Activated naive CD4-positive, alpha-beta T cell treated with anti-CD3 and anti-CD28 coated beads, Interleukin-2, amount 10 ng/mL, durations not matched to agents 7 days and 5 days (primary cell): ENCODE results near the gene ADARB2.

Experiments used
- CTCF ChIA-PET: fragments of 350-600 bp; sonication (Branson Sonifier 250); formaldehyde crosslinking; loops from one replicate; lab custom pipeline; 2021; ENCODE audit warnings: antibody characterized with exemption; lab: Charles Lee
- DNase-seq: peaks from one replicate; pipeline ENCODE4 v3.0.0-alpha.2; 2020
- H3K27ac Mint-ChIP-seq: one replicate; pipeline ENCODE4 v1.8.0; 2021; ENCODE audit warnings: mild to moderate bottlenecking, moderate library complexity, mixed read lengths
- H3K27me3 Mint-ChIP-seq: one replicate; pipeline ENCODE4 v1.8.0; 2021; ENCODE audit warnings: mild to moderate bottlenecking, mixed read lengths
- H3K36me3 Mint-ChIP-seq: one replicate; pipeline ENCODE4 v1.8.0; 2021; ENCODE audit warnings: mixed read lengths
- H3K4me1 Mint-ChIP-seq: one replicate; pipeline ENCODE4 v1.8.0; 2021; ENCODE audit warnings: mixed read lengths
- H3K4me3 Mint-ChIP-seq: one replicate; pipeline ENCODE4 v1.8.0; 2021; ENCODE audit warnings: mild to moderate bottlenecking, moderate library complexity, mixed read lengths
- H3K9me3 Mint-ChIP-seq: one replicate; pipeline ENCODE4 v1.8.0; 2021; ENCODE audit warnings: mixed read lengths

ADARB2 gene

GRCh38 chr10:1198453-1199344 is 538.6 kb downstream of the ADARB2 start:
- CTCF ChIA-PET, result interaction anchor here (0.7 kb wide), 1 partner anchor 31 kb away, joined by 3 read pairs; no protein-coding TSS in a partner anchor
- no peak overlapping the region for H3K27ac Mint-ChIP-seq
- DNase-seq, result no peak
- no peaks in the 10 kb centered on the region for H3K36me3 Mint-ChIP-seq
- H3K9me3 Mint-ChIP-seq, result no peaks in the 10 kb centered on the region
- peaks cover 12% of the 10 kb centered on the region for H3K4me1 Mint-ChIP-seq
- H3K4me3 Mint-ChIP-seq, result no peak overlapping the region
- H3K27me3 Mint-ChIP-seq, result peaks cover 47% of the 10 kb centered on the region

GRCh38 chr10:1197384-1197783 is 539.9 kb downstream of the ADARB2 start:
- Mint-ChIP-seq H3K27me3 (peaks cover 44% of the 10 kb centered on the region), H3K4me3 (no peak overlapping the region), H3K9me3 (no peaks in the 10 kb centered on the region), H3K27ac (no peak overlapping the region), H3K4me1 (peaks cover 24% of the 10 kb centered on the region), H3K36me3 (peaks cover 3% of the 10 kb centered on the region)
- CTCF ChIA-PET, result no interaction called here
- no peak for DNase-seq

GRCh38 chr10:1196656-1197055 is 540.7 kb downstream of the ADARB2 start:
- no peak overlapping the region for H3K27ac Mint-ChIP-seq
- peaks cover 41% of the 10 kb centered on the region for H3K27me3 Mint-ChIP-seq
- H3K4me1 Mint-ChIP-seq, result peaks cover 28% of the 10 kb centered on the region
- CTCF ChIA-PET, result no interaction called here
- DNase-seq, result no peak
- no peak overlapping the region for H3K4me3 Mint-ChIP-seq
- peaks cover 3% of the 10 kb centered on the region for H3K36me3 Mint-ChIP-seq
- no peaks in the 10 kb centered on the region for H3K9me3 Mint-ChIP-seq

DNA sequence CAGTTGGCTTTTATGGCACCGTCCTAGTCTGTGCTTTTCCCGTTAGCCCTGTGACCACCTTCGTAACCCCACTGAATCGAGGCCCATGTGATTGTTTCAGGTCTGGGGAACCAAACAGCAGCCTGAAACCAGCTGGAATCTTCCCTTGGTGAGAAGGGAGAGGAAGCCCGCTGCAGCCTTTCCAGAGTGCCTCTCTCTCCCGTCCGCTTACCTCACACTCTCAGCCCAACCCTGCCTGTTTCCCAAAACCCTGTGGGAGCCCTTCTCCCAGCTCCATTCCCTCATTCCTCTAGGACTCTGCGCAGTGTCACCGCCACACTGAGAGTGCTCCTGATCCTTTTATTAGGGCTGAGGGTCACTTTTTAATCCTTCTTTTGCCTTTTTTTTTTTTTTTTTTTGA is 541.5 kb downstream of the ADARB2 start:
- Mint-ChIP-seq H3K4me1 (peaks cover 28% of the 10 kb centered on the region), H3K27me3 (peaks cover 33% of the 10 kb centered on the region), H3K9me3 (no peaks in the 10 kb centered on the region), H3K4me3 (no peak overlapping the region), H3K36me3 (peaks cover 3% of the 10 kb centered on the region), H3K27ac (peak overlapping the region; percentile 11)
- no peak for DNase-seq
- CTCF ChIA-PET, result no interaction called here

- H3K27me3 Mint-ChIP-seq, result peaks cover 34% of the 10 kb centered on the region
- H3K4me3 Mint-ChIP-seq, result no peak overlapping the region
- DNase-seq, result no peak
- peak overlapping the region; percentile 83 for H3K27ac Mint-ChIP-seq
- CTCF ChIA-PET, result no interaction called here
- peaks cover 28% of the 10 kb centered on the region for H3K4me1 Mint-ChIP-seq
- H3K9me3 Mint-ChIP-seq, result no peaks in the 10 kb centered on the region
- peaks cover 3% of the 10 kb centered on the region for H3K36me3 Mint-ChIP-seq
Observed at GRCh38 chr10:1194161-1194560, 543.2 kb downstream of the ADARB2 start.

DNA sequence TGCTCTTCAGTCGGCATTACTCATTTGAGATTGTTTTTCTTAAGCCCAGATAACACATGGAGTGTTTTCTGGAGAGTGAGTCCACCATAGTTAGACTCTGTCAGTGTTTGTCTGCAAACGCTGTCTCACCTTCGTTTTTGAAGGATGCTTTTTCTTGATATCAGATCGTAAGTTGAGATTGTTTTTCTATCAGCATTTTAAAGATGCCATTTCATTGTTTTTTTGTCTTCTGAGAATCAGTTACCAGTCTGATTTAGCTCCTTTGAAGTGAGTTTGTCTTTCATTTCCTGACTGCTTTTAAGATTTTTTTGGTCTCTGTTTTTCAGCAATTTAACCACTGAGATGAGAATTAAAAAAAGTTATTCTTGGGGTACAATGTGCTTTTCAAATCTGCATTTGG is 543.8 kb downstream of the ADARB2 start:
- Mint-ChIP-seq H3K9me3 (no peaks in the 10 kb centered on the region), H3K4me1 (peaks cover 28% of the 10 kb centered on the region), H3K36me3 (peaks cover 3% of the 10 kb centered on the region), H3K27ac (peak overlapping the region; percentile 83), H3K27me3 (peaks cover 32% of the 10 kb centered on the region), H3K4me3 (peak overlapping the region; percentile 22)
- CTCF ChIA-PET, result no interaction called here
- DNase-seq, result no peak

GRCh38 chr10:1191752-1192151 is 545.6 kb downstream of the ADARB2 start:
- Mint-ChIP-seq H3K27me3 (peaks cover 28% of the 10 kb centered on the region), H3K36me3 (peaks cover 3% of the 10 kb centered on the region)

GRCh38 chr10:1190791-1191490 is 546.4 kb downstream of the ADARB2 start:
- Mint-ChIP-seq H3K27ac (no peak overlapping the region), H3K9me3 (no peaks in the 10 kb centered on the region), H3K36me3 (peaks cover 3% of the 10 kb centered on the region), H3K4me1 (peaks cover 28% of the 10 kb centered on the region), H3K4me3 (no peak overlapping the region), H3K27me3 (peaks cover 31% of the 10 kb centered on the region)
- no peak for DNase-seq
- CTCF ChIA-PET, result no interaction called here

More at GRCh38 chr10:1191752-1192151, 545.6 kb downstream of the ADARB2 start:
- Mint-ChIP-seq H3K9me3 (no peaks in the 10 kb centered on the region), H3K4me3 (no peak overlapping the region), H3K4me1 (peaks cover 28% of the 10 kb centered on the region), H3K27ac (no peak overlapping the region)
- no peak for DNase-seq
- CTCF ChIA-PET, result no interaction called here

DNA sequence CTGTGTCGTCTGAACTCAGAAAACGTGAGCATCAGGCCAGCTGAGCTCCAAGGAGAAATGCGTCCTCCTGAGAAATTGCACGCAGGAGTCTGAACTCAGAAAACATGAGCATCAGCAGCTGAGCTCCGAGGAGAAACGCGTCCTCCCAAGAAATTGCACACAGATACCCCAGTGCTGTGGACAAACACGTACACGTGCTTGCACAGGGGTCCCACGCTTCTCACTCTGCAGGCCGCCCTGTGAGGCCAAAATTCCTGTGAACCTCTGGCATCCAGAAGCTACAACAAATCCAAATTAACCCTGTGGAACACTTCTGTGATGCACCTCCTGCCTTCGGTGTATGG is 547.3 kb downstream of the ADARB2 start:
- CTCF ChIA-PET, result no interaction called here
- no peak for DNase-seq
- H3K4me3 Mint-ChIP-seq, result no peak overlapping the region
- peaks cover 3% of the 10 kb centered on the region for H3K36me3 Mint-ChIP-seq
- H3K27ac Mint-ChIP-seq, result no peak overlapping the region
- H3K4me1 Mint-ChIP-seq, result peaks cover 27% of the 10 kb centered on the region
- peaks cover 23% of the 10 kb centered on the region for H3K27me3 Mint-ChIP-seq
- no peaks in the 10 kb centered on the region for H3K9me3 Mint-ChIP-seq

GRCh38 chr10:1189166-1190051 is 547.9 kb downstream of the ADARB2 start:
- H3K4me3 Mint-ChIP-seq, result no peak overlapping the region
- no peaks in the 10 kb centered on the region for H3K9me3 Mint-ChIP-seq
- peaks cover 24% of the 10 kb centered on the region for H3K4me1 Mint-ChIP-seq
- peaks cover 21% of the 10 kb centered on the region for H3K27me3 Mint-ChIP-seq
- H3K36me3 Mint-ChIP-seq, result peaks cover 3% of the 10 kb centered on the region
- H3K27ac Mint-ChIP-seq, result no peak overlapping the region
- CTCF ChIA-PET, result no interaction called here
- DNase-seq, result no peak

DNA sequence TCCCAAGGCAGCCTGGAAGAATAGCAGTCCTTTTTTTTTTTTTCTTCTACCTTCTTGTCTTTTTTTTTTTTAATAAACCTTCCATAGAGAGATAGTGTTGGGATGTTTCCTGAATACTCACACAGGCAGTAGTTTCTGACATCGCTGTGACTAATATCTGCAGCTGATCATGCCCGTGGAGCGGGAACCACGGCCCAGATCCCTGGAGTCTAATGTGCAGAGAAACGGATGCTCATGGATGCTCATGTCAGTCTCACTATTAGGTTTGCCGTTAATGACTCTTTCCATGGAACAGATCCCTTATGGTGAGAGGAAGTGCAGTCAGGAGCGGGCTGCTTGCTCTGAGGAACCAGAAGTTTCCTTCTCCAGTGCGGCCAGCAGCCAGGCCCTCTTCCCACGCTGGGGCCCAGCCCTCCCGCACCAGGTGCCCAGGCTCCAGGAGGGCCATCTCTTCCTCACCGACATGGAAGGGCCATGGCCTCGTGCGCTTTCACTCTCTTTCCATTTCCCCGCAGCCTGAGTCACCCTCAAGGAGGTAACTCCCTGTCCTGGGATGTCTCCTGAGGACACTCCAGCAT is 548.7 kb downstream of the ADARB2 start:
- H3K9me3 Mint-ChIP-seq, result no peaks in the 10 kb centered on the region
- H3K4me3 Mint-ChIP-seq, result no peak overlapping the region
- H3K27ac Mint-ChIP-seq, result no peak overlapping the region
- no peak for DNase-seq
- peaks cover 21% of the 10 kb centered on the region for H3K27me3 Mint-ChIP-seq
- peaks cover 16% of the 10 kb centered on the region for H3K4me1 Mint-ChIP-seq
- CTCF ChIA-PET, result no interaction called here
- peaks cover 3% of the 10 kb centered on the region for H3K36me3 Mint-ChIP-seq

DNA sequence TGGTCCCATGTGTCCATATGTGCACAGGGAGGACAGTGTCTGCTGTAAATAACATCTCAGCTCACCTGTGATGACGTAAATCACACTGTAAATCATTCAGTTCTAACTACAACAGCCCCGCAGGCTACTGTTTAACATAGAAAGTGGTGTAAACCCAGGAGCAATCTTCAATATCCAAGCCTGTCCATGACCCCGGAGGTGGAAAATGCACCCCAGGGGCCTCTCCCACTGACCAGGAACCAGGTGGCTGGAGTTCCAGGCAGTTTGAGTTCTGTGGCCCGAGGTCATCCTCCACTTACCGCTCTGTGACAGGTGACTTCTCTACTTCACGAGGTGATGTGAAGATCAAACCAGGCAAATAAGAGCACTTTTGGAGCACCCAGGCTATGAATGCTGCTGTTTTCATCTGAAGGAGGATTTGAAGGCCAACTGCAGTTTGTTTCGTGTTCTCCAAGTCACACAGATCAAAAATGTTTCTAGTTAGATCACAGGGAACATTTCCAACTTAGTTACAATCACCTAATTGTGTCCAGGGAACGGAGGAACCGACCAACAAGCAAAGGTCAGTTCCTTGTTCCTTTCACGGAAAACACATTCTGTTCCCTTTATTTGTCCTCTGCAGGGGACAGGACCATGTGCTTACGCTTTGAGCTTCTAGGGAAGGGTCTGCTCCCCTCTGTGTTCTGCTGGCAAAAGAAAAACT is 549.3 kb downstream of the ADARB2 start:
- no peak overlapping the region for H3K4me3 Mint-ChIP-seq
- DNase-seq, result no peak
- peaks cover 28% of the 10 kb centered on the region for H3K27me3 Mint-ChIP-seq
- peaks cover 10% of the 10 kb centered on the region for H3K4me1 Mint-ChIP-seq
- H3K9me3 Mint-ChIP-seq, result no peaks in the 10 kb centered on the region
- H3K36me3 Mint-ChIP-seq, result no peaks in the 10 kb centered on the region
- CTCF ChIA-PET, result no interaction called here
- H3K27ac Mint-ChIP-seq, result peak overlapping the region; percentile 37

DNA sequence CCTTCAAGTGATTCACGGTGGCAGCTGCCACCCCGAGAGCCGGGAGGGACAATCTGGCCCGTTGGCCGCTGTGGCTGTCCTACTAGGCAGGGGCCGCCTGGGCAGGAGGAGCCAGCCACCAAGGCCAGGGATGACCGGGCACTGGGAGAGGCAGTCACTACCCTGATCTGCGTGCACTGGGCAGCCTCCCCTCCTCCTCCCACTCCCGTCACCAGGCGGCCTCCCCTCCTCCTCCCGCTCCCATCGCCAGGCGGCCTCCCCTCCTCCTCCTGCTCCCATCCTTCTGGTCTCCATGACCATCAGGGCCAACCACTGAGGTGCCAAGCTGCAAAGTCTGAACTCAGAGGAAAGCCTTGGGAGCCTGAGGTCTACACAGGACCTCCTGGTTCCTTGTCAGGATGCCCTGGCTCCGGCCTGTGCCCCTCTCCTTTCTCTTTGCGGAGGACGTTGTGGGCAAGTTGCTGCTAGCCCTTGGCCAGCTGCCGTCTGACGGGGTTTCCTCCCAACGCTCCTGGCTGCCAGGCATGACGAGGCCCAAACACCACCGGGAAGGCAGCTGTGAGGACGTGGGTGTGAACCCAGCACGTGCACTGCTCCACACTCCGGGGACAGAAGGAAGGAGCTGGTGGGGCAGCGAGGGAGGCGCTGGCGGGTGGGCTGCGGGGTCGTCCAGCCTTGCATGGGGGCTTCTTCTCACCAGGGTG is 550.0 kb downstream of the ADARB2 start:
- DNase-seq, result no peak
- CTCF ChIA-PET, result no interaction called here
- H3K9me3 Mint-ChIP-seq, result no peaks in the 10 kb centered on the region
- peak overlapping the region; percentile 37 for H3K27ac Mint-ChIP-seq
- H3K4me1 Mint-ChIP-seq, result peaks cover 4% of the 10 kb centered on the region
- H3K4me3 Mint-ChIP-seq, result no peak overlapping the region
- H3K36me3 Mint-ChIP-seq, result no peaks in the 10 kb centered on the region
- H3K27me3 Mint-ChIP-seq, result peaks cover 29% of the 10 kb centered on the region
